Activated T-helper 1 cell treated with Interleukin-2 at 50 U/mL for 16 hours (primary cell): ENCODE results near the gene DIDO1.
A peak's percentile ranks its signal among the peaks of the same experiment; 100 is the strongest.
"Not testable (repeated sequence)": the region's sequence is repeated elsewhere in the genome, so short reads cannot be mapped to it uniquely, and the experiment has no call there.

Experiments used
- DNase-seq: peaks from one replicate; pipeline ENCODE4 v3.0.0-alpha.2; 2020; ENCODE audit warnings: low read depth

The DIDO1 gene

DNA sequence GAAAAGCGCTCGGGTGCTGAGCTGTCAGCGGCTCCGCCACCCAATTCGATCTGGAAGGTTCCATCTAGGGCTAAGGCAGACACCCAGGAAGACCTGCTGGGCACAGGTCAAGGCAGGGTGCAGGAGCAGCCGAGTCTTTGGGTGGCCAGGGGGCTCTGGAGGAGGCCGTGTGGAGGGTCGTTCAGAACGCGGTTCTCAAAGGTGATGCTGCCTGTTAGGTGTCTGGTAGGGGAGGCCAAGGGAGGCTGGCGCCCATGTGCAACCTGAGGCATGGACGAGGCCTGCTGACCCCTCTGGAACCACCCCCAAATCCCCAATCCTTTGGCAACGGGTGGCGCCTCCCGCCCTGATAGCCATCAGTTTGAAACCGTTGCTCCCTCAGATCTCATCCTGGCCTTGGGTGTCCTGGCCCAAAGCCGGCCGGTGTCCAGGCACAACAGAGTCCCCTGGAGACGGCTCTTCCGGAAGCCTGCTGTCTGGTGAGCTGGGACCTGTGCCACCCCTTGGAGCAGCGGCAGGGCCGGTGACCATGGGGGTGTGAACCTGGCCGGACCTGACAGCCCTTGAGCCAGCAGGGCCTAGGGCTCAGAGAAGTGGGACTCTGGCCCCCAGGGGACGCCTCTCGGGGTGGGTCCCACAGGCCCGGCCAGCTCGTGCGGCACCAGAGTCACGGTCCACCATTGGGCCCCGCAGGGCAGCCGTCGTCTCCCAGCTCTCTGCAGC is 36.7 kb upstream of the DIDO1 start:
- DNase-seq: no peak

DNA sequence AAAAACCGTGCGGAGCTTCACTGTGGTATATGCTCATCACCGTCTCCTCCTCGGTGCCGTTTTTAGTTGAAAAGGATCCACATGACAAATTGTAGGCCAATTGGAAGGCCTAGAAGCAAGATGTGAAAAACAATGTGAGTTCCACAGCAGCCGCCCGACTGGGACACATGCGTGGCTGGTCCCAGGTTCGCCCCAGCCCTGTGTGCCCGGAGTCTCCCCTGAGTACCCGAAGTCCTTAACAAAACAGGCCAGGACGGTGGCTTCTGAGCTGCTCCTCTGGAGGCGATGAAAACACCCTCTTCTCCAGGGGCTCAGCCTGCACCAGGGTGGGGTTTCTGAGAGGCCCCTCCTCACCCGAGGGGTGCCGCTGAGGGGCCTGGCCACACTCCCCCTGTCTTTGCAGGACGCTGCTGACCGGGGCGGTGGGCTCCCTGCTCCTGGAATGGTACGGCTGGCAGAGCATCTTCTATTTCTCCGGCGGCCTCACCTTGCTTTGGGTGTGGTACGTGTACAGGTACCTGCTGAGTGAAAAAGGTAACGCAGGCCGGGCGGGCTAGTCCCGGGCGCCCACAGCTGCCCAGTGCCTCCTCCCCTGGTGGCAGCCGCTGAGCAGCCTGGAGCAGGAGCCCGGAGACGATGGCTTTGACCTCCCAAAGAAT is 36.0 kb upstream of the DIDO1 start:
- DNase-seq: no peak

DNA sequence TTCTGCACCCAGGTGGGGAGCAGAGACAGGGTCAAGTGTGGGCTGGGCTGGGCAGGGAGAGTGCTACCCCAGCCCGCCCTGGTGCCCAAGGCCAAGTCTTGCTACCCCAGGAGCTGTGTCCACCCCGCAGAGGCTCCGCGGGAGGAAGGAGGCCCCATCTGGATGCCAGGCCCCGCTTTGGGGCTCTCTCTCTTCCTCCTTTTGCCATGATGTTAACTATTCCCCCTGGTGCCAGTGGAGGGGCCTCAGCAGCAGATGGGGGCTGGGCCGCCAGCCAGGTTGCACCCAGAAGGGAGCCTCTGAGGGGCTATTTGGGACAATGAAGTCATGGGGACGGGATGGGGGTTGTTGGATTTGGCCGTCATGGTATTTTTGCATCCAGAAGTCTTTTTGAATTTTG is 35.5 kb upstream of the DIDO1 start:
- DNase-seq: no peak

DNA sequence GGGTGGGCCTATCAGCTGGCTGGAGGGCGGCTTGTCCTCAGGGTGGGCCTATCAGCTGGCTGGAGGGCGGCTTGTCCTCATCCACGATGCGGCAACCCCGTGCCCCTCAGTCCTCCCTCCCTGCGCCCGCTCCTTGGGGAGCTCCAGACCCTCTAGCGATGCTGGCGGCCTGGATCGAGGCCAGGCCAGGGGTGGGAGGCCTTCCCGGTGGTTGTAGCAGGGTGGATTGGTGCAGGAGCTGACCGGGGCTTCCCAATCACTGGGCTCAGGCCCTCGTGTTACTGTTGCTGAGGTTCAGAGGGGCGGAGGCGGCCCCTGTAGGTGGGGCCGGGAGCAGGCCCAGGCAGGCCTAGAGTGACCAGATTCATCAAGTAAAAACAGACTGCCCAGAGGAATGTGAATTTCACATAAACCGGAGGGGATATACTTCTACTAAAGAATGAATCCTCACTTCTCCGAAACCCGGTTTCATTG is 35.0 kb upstream of the DIDO1 start:
- DNase-seq: no peak

DNA sequence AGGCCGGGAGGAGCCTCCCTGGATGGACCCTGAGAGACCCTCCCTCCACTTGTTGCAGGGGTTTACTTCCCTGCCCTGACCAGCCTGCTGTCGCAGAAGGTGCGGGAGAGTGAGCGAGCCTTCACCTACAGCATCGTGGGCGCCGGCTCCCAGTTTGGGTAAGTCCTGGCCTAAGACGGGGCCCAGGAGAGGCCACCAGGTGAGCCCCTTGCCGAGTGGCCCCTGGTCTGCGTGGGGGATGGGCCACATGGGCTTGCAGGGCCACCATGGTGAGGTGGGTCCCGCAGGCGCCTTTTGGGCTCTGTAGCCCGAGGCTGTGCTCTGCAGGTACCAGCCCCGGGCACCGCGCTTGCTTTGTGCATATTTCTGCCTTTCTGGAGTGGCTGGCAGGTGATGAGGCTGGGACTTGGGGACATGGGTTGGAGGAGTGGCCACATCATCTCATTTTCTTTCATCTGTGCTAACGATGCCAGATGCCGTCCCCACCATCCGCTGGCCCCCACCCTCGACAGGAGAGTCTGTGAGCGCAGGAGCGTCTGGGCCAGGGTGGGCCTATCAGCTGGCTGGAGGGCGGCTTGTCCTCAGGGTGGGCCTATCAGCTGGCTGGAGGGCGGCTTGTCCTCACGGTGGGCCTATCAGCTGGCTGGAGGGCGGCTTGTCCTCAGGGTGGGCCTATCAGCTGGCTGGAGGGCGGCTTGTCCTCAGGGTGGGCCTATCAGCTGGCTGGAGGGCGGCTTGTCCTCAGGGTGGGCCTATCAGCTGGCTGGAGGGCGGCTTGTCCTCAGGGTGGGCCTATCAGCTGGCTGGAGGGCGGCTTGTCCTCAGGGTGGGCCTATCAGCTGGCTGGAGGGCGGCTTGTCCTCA is 34.4 kb upstream of the DIDO1 start:
- DNase-seq: not testable (repeated sequence)

DNA sequence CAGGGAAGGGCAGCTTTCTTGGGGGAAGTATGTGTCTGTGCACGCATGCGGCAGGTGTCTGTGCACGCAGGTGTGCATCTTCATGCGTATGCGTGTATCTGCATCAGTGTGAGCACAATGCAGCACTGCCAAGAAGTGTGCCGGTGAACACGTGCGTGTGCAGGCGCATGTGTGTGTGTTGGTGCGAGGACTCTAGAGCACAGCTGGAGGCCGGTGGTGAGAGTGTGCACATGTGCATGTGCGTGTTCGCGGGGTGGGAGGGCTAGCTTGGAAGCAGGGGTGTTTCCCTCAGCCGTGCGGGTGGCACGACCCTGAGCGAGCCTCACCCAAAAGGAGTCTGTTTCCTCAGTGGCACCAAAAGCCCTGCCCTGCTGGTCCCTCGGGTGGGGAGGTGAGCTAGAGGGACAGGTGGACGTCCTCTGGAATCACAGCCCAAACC is 33.7 kb upstream of the DIDO1 start:
- DNase-seq: no peak

DNA sequence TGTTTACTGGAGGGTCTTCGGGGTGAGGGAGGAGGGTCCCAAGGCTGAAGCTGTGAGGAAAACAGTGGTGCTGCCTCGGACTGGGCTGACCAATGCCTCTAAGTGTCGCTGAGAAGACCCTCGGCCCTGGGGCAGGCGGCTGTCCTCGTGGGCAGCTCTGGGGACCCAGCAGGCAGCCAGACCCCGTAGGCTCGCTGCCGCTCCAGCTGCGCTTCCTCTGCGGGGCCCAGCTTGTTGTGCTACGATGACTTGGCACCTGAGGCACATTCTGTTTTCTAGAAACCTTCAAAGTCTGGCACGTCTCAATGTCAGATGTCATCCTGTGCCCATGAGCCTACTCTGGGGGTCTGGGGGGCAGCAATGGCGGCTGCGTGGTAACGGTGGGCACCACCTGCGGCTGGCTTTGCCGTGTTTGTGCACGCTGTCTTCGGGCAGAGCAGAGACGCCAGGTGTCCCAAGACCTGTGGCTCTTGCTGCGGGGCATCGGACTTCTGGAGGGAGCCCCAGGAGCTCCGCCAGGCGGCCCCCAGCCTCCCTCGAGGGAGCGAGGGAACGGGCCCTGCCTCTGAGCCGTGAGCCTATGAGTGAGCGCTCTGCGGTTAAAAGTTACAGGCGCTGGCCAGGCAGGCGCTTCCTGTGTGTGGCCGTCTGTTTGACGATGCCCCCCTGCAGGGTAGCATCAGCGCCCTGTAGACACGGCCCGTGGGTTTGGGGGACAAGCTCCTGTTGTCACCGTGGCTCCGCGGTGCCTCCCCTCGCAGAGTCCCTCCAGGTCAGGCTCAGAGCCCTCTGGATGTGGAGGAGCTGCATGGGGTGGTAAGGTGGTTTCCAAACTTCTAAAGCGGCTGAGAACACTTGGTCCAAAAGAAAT is 33.0 kb upstream of the DIDO1 start:
- DNase-seq: no peak

DNA sequence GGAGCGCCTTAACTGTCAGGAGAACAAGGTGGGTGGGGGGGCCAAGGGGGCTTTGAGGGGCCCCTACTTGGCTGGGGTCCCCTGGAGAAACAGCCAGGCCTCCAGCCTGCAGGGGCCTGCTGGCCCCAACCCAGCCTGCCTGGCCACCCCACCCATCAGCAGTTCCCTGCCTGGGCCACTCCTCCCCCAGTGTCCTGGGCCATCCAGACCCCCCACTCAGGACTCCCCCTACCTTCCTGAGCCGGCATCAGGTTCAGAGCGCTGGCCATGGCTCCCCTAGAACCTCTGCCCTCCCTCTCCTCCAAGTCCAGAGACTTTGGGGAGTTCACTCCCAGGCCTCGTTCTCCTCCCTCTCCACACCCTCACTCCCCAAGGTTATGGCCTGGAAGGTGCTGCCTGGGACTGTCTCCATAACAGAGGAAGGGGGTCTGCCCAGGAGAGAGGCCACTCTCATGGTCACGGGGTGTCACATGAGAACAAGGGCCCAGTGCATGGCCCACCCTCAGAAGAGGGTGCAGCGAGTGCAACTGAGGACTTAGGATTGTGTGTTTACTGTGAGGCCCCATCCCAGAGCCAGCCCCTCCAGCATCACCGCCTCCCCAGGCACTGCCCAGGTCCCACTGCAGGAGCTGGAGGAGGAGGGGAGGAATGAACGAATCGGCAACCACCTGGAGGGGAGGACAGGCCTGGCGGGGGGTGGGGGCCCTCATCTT is 32.2 kb upstream of the DIDO1 start:
- no peak for DNase-seq

DNA sequence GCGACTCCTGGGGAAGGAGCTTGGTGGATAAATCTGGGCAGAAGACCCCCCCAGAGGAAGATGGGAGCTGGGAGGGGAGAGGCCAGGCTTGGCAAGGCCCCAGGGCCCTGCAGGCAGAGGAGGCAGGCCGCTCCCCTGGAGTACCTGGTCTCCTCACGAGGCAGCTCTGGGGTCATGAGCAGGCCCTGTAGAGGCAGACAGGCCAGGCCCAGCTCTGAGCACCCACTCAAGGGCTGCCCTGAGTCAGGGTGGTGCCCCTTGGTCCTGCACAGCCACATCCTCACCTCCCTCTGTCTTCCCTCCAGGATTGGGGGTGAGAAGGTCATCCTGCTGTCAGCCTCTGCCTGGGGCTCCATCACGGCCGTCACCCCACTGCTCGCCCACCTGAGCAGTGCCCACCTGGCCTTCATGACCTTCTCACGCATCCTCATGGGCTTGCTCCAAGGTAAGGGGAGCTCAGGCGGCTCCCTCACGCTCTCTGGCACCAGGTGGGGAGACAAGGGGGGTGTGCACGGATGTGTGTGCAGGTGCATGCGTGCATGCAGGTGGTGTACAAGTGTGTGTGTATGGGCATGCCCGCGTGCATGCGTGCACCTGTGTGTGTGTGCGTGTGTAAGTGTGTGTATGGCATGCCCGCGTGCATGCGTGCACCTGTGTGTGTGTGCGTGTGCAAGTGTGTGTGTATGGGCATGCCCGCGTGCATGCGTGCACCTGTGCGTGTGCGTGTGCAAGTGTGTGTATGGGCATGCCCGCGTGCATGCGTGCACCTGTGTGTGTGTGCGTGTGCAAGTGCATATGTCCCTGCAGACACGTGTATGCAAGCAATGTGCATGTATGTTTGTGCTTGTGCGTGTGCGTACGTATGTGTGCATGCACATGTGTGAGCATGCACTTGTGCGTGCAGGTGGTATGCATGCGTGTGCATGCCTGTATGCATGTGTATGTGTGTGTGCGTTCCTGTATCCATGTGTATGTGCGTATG is 31.1 kb upstream of the DIDO1 start:
- no peak for DNase-seq

DNA sequence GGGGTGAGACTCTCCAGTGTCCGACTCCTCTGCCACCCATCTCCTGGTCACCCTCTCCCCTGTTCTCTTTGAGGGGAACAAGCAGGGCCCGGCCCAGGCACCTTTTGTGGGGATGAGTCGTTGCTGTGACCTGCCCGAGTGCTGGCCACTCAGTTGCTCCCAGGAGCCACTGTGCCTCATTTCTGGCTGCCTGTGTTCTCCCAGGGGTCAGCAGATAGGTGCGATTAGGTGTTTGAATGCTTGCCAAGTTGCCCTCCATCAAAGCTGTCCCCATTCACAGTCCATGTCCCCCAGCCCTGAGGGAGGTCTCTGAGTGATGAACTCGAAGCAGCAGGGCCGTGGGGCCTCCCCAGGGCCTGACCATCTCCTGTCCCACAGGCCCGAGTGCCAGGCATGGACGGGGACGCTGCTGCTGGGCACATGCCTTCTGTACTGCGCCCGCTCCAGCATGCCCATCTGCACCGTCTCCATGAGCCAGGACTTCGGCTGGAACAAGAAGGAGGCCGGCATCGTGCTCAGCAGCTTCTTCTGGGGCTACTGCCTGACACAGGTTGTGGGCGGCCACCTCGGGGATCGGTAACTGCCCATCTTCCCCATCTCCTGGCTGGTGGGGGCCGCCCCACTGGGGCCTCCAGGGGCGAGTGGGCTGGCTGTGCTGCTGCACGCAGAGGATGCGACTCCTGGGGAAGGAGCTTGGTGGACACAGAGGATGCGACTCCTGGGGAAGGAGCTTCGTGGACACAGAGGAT is 30.3 kb upstream of the DIDO1 start:
- DNase-seq: no peak

DNA sequence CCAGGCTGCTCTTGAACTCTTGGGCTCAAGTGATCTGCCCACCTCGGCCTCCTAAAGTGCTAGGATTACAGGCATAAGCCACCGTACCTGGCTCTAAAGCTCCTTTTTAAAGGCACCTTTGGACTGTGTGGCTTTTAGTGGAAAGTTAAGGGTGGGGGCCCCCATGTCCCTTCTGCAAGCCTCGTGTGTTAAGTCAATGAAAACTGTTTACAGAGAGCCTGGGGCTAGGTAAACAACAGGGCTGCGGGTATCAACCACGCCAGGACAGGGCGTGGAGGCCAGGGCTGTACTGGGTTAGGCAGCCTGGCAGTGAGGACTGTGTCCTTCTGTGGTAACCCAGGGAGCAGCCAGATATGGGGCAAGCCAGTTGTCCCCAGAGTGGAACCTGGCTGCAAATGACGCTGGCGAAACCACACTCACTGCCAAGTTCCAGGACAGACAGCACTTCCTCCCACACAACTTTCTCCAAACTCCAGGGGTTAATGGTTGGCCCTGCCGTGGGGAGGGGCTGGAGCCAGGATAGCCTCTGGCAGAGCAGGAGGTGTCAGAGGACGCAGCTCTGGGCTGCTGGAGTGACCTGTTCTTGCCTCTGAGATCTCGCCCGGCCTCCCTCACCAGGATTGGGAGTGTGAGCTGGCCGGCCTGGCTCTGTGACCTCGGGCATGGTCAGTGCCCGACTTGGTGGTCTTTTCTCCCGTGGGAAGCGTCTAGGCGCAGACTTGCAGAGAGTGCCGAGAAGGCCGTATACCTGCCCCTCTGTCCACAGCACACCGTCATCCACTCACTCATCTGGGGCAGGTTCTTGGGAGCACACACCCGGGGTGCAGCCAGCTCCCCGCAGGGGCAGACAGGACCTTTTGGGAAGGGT is 29.4 kb upstream of the DIDO1 start:
- no peak for DNase-seq

DNA sequence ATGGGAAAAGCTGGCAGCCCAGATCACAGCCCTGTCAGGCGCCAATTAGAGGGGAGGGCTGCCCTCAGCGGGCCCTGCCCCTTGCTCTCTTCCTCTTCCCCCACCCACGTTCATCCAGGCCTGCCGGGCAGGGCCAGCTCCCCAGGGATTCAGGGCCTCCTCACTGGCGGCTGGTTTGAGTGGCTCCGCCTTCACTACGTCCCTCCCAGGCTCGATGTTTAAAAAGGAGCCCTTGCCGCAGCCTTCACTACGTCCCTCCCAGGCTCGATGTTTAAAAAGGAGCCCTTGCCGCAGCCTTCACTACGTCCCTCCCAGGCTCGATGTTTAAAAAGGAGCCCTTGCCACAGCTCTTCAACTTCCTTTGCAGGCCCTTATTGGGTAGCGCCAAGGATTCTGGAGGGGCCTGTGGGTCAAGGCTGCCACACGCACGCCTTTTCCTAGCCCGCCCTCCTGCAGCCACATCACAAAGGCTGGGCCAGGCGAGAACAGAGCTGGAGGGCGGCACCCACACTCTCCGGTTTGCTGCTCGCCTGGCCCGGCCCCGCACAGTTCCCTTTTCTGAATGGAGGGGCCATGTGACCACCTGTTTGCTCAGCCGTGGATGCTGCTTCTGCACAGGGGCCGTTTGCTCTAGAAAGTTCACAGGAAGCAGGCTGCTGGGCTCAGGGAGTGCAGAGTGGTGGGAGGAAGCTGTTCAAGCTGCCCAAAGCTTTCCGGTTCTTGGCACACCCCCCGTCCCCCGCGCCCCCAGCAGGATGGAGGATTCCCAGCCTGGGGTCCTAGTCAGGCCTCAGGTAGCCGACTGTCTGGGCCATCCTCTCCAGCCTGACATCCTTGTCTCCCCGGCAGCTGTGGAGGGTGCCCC is 27.8 kb upstream of the DIDO1 start:
- peak; percentile 55 for DNase-seq

DNA sequence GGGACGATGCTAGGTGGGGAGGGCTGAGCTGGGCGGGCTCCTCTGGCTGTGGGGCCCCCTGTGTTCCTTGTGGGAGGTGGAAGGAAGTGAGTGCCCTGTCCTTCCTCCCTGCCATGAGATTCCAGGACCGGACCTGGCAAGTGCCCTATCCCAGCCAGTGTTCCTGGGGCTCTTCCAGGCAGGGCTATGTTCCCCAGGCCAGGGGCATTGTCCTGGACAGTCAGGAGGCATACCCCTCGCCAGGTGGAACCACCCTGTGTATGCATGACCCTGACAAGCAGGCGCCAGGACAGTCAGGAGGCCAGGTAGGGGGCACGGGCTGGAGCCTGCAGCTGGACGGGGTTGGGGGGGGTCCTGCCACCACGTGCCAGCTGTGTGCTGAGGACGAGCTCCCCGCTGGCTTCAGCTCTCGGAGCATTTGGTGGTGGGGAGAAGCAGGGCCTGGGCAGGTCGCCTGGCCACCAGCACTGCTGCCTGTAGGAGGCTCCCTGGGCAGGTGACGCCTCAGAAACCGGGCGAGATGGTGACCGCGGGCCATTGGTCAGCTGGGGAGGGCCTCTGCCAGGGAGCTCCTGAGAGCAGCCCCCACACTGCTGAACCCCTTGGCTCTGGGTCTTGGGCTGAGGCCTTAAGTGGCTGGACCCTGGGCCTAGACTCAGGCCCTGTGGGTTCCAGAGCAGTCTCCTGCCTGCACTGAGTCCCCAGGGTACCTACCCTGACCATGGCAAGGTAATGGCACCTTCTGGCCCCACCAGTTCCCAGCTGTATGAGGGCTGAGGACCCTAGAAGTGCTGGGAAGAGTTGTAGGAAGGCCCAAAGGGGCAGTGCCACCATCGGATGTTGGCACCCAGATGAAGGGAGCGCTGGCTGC is 26.9 kb upstream of the DIDO1 start:
- no peak for DNase-seq

DNA sequence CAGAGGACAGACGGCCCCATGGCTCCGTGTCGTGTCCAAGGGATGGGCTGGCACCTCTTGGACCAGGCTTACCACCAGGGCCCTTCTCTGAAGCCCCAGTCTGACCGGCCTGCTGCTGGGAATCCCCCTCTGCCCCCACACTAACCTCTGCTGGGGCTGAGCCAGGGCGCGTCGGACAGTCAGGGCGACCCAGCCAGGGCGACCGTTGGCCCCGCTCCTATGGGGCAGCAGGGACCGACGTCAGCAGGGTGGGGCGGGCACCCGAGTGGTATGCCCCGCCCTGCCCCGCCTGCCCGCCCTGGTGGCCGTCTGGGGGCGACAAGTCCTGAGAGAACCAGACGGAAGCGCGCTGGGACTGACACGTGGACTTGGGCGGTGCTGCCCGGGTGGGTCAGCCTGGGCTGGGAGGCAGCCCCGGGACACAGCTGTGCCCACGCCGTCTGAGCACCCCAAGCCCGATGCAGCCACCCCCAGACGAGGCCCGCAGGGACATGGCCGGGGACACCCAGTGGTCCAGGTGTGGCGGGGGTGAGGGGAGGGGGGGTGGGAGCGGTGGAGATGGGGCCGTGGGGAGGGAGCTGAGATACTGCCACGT is 26.2 kb upstream of the DIDO1 start, which contains the start of gene SLC17A9:
SLC17A9 (plus strand) TSS at position 337 of the 595 bp plus-strand sequence; CDS start at position 459, 122 bp downstream.
- DNase-seq: no peak

DNA sequence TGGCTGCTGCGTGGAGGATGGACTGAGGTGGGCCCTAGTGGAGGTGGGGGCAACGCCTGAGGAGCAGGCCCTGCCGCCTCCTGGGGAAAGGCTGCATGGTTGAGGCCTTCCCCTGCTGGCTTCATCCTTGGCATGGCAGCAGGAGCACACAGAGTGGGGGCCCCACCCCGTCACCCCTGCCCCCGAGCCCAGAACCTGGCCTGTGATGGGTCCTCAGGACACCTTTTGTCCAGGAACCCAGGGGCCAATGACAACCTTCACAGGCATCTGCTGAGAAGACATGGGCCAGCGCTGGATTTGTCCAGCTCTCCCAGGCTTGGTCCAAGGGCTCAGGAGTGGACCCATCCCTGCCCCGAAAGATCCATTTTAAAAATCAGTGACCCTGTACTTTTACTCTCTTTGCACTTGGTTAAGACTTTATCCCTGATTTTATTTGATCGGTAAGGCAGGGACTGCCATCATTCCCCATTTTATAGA is 25.6 kb upstream of the DIDO1 start:
- no peak for DNase-seq
